Kidney (tissue), 14 donors: Measurements from ENCODE around the gene SLC25A34. TPM values are rescaled to one million over a fixed set of nuclear protein-coding genes. Genes with fewer than 3 reads are reported as not detected.

Experiments used
- DNase-seq, 5 donors: peaks; one replicate each; pipeline ENCODE4 v3.0.0-alpha.2; 2013 to 2020
- FAIRE-seq: peaks from 2 replicates; lab custom pipeline; 2012; peaks lifted over from hg19 to GRCh38; lab: Jason Lieb, UNC
- H3K27ac ChIP-seq, 2 donors: one replicate each; pipeline ENCODE4 v1.7.0; 2013; ENCODE audit warnings: low read depth in 2 of 2, low read length in 2 of 2, inconsistent platforms in 1 of 2
- H3K27me3 ChIP-seq: one replicate; pipeline ENCODE4 v1.7.1; 2013; ENCODE audit warnings: low read length, inconsistent platforms; ENCODE audit not compliant: control insufficient read depth, insufficient read depth
- H3K36me3 ChIP-seq, 3 donors: one replicate each; pipeline versions ENCODE4 v1.7.0 to v1.7.1; 2013; ENCODE audit warnings: low read length in 3 of 3, control low read depth in 1 of 3, inconsistent platforms in 1 of 3; ENCODE audit not compliant: insufficient read depth in 3 of 3, control insufficient read depth in 2 of 3
- H3K4me1 ChIP-seq, 3 donors: one replicate each; pipeline versions ENCODE4 v1.7.0 to v1.7.1; 2013; ENCODE audit warnings: low read length in 3 of 3, inconsistent platforms in 1 of 3, low read depth in 1 of 3; ENCODE audit not compliant: control insufficient read depth in 2 of 3, insufficient read depth in 2 of 3
- H3K4me3 ChIP-seq, 3 donors: one replicate each; pipeline versions ENCODE4 v1.7.0 to v1.8.1; 2013; ENCODE audit warnings: low read length in 3 of 3, control low read depth in 1 of 3, inconsistent platforms in 1 of 3
- H3K9ac ChIP-seq, 3 donors: one replicate each; pipeline versions ENCODE4 v1.7.0 to v1.7.1; 2013; ENCODE audit warnings: low read length in 3 of 3, control low read depth in 1 of 3, inconsistent platforms in 1 of 3
- H3K9me3 ChIP-seq, 3 donors: one replicate each; pipeline versions ENCODE4 v1.7.0 to v1.7.1; 2013; ENCODE audit warnings: low read length in 3 of 3, control low read depth in 1 of 3, inconsistent platforms in 1 of 3; ENCODE audit not compliant: control insufficient read depth in 2 of 3, insufficient read depth in 1 of 3
- CTCF ChIP-seq: IDR thresholded peaks from 3 replicates; pipeline ENCODE4 v1.5.1; 2012; ENCODE audit warnings: mild to moderate bottlenecking, moderate library complexity, borderline replicate concordance; ENCODE audit not compliant: insufficient read depth; ENCODE audit errors: extremely low read depth
- intact Hi-C: fragments of 100-400 bp; cut with DNase I; formaldehyde crosslinking; loops from one replicate; pipeline ENCODE4 v1.11.1; 2022
- polyA plus RNA-seq: library from polyadenylated mRNA; stranded (reverse); fragments of 350-450 nt; fragmentation: Illumina TruSeq; extraction: RNeasy Lipid Tissue Mini Kit (QIAGEN cat#74804); gene quantifications from one replicate; pipeline ENCODE4 v1.2.3, GENCODE V29; 2014; ENCODE audit warnings: low read depth, low replicate concordance; ENCODE audit not compliant: insufficient read depth
- total RNA-seq: library from RNA; stranded (reverse); fragmentation: NEBNext Ultra II Directional; extraction: Animal tissue kit (Norgen Biotek cat#: 25700); gene quantifications from one replicate; pipeline ENCODE4 v1.2.1, GENCODE V29; 2021
- donor health status: control.
- donor health status: control.
- donor health status: control.
- donor health status: control.
- donor health status: control.
- donor health status: DM: yes; HTN: yes; CAD: no.
- donor health status: Normal renal cell carcinoma (clear cell type).

The SLC25A34 gene
- total and polyA plus RNA-seq, 2 donors from 2014 or later: 1.5 to 12.2 TPM

GRCh38 chr1:15718199-15718601 lies 17.9 kb upstream of the SLC25A34 start:
- Histone ChIP-seq H3K36me3 (peaks cover 2 to 26% (median 15%) of the 10 kb centered on the region in 3 donors), H3K27ac (no peak overlapping the region), H3K9me3 (no peaks in the 10 kb centered on the region), H3K27me3 (no peaks in the 10 kb centered on the region), H3K9ac (no peak overlapping the region), H3K4me1 (peaks cover 0 to 7% (median 0%) of the 10 kb centered on the region in 3 donors), H3K4me3 (no peak overlapping the region)
- DNase-seq: no peak
- FAIRE-seq: no peak
- intact Hi-C loops: no loop called here
- TF ChIP-seq CTCF: no peak

- intact Hi-C loops: no loop called here
- no peak for DNase-seq
- TF ChIP-seq CTCF: no peak
- Histone ChIP-seq H3K27ac (no peak overlapping the region), H3K36me3 (peaks cover 2 to 26% (median 15%) of the 10 kb centered on the region in 3 donors), H3K9me3 (no peaks in the 10 kb centered on the region), H3K9ac (no peak overlapping the region), H3K4me3 (no peak overlapping the region), H3K4me1 (peaks cover 0 to 7% (median 0%) of the 10 kb centered on the region in 3 donors), H3K27me3 (no peaks in the 10 kb centered on the region)
- FAIRE-seq: no peak
Measured at GRCh38 chr1:15719381-15720120, 16.5 kb upstream of the SLC25A34 start.

GRCh38 chr1:15720861-15721260 lies 15.2 kb upstream of the SLC25A34 start:
- peaks cover 0 to 2% (median 0%) of the 10 kb centered on the region in 3 donors for H3K4me1 ChIP-seq
- DNase-seq: no peak

More at GRCh38 chr1:15720861-15721260, 15.2 kb upstream of the SLC25A34 start:
- FAIRE-seq: no peak
- H3K36me3 ChIP-seq: peaks cover 2 to 30% (median 18%) of the 10 kb centered on the region in 3 donors
- no peak for TF ChIP-seq CTCF
- no peaks in the 10 kb centered on the region for H3K9me3 ChIP-seq
- H3K9ac ChIP-seq: no peak overlapping the region
- intact Hi-C loops: no loop called here
- no peak overlapping the region for H3K4me3 ChIP-seq
- H3K27me3 ChIP-seq: no peaks in the 10 kb centered on the region
- no peak overlapping the region for H3K27ac ChIP-seq
